Measurements from ENCODE around the gene CD93. TPM values are rescaled to one million over a fixed set of nuclear protein-coding genes. Genes with fewer than 3 reads are reported as not detected.

The CD93 gene
- total RNA-seq, 1 experiment from 2014 or later, result not detected

DNA sequence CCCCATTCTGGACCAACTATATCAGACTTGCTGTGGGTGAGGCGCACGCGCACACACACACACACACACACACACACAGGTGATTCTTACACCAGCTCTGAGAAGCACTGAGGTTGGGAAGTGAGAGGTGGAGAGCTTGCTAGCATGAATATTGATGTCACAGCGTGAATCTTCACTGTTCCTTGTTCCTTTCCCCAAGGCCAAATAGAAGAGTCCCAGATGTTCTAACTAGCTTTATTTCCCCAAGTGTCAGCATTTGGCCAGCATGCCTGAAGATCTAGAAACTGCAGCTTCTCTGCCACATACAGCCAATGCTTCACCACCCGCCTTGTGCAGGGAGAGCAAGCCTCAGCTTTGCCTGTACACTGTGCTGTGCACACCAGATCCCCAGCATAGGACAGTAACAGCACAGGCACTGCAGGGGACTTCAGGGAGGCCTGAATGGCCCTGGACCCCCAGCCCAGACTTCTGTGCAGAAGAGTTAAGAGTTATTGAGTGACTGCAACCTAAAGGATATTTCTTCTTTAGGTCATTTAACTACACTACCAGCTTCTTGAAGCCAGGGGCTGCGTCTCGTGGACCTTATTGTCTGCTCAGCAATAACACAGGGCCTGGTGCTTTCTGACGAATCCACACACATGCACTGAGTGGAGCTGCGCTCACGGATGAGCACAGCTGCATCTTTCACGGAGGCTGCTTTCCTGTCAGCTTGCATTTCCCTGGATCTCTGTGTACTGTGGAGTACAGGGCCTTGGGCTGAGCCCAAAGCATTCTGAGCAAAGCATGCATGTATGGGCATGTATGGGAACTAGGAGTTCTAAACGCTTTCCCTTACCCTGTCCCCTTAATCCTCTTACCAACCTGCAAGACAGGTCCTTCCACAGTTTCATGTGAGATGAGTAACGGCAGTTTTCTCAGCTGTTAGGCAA, 13.9 kb upstream of the CD93 start:
- H2AFZ ChIP-seq (ENCODE audit: low read length), result no peak overlapping the region
- H3K4me1 ChIP-seq (ENCODE audit: low read length), result peaks cover 11% of the 10 kb centered on the region
- no peaks in the 10 kb centered on the region for H3K79me2 ChIP-seq (ENCODE audit: low read length)
- H3K9me3 ChIP-seq (ENCODE audit: low read length), result no peaks in the 10 kb centered on the region
- H3K27me3 ChIP-seq (ENCODE audit: low read length), result no peaks in the 10 kb centered on the region
- H3K4me2 ChIP-seq (ENCODE audit: low read depth, low read length, poor library complexity, severe bottlenecking), result no peak overlapping the region
- H3K36me3 ChIP-seq (ENCODE audit: insufficient read depth, low read length), result no peaks in the 10 kb centered on the region
- no peak overlapping the region for H3K27ac ChIP-seq (ENCODE audit: low read length)
- no peak for DNase-seq
- H3K9ac ChIP-seq (ENCODE audit: low read length), result no peak overlapping the region
- H4K20me1 ChIP-seq (ENCODE audit: insufficient read depth, low read depth, low read length), result no peaks in the 10 kb centered on the region
- no peaks in the 10 kb centered on the region for H3K9me2 ChIP-seq (replicated peaks; ENCODE audit: insufficient read depth, low read length)
- H3K4me3 ChIP-seq (ENCODE audit: low read length), result no peak overlapping the region

DNA sequence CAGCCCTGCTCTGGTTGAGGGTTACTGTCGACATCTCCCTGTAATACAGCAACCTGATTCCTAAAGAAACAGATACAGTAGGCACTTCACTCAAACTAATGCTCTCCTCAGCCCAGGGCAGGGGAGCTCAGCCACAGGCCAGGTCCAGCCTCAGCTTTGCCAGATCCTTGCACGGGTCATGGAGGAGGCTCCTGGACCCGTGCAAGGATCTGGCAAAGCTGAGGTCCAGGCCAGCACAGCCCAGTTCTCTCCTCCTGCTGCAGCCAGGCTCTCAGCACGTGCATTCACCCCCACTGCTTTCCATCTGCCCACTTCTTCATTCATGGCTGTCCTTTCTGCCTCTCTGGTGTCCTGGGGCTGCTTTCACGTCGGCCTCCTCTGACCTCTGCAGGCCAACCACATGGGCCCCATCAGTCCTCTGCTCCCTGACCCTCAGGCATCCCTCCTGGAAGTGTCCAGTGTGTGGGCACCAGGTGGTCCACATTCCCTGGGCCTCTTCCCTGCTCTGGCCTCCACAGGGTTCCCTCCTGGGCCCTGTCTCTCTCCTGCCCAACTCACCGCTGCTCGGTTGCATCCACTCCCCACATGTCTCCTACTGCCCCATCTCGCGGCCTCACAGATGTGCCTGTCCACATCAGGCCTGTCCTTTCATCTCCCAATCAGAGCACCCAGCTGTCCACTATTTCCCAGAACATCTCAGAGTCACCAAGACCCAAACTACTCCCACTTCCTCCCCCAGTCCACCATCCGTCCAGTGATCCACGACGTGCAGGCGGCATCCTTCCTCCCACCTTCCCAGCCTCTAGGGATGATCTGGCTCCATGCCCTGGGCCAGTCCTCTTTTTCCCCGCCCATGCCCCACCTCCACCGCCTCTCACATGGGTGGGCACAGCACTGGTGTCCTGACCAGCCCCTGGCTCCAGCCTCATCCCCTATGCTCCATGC, 11.8 kb upstream of the CD93 start:
- H3K36me3 ChIP-seq (ENCODE audit: insufficient read depth, low read length), result no peaks in the 10 kb centered on the region
- H3K9ac ChIP-seq (ENCODE audit: low read length), result no peak overlapping the region
- H3K4me1 ChIP-seq (ENCODE audit: low read length), result peaks cover 20% of the 10 kb centered on the region
- no peak overlapping the region for H3K4me3 ChIP-seq (ENCODE audit: low read length)
- H3K79me2 ChIP-seq (ENCODE audit: low read length), result no peaks in the 10 kb centered on the region
- no peak overlapping the region for H3K4me2 ChIP-seq (ENCODE audit: low read depth, low read length, poor library complexity, severe bottlenecking)
- H3K9me2 ChIP-seq (replicated peaks; ENCODE audit: insufficient read depth, low read length), result no peaks in the 10 kb centered on the region
- H3K9me3 ChIP-seq (ENCODE audit: low read length), result no peaks in the 10 kb centered on the region
- H4K20me1 ChIP-seq (ENCODE audit: insufficient read depth, low read depth, low read length), result no peaks in the 10 kb centered on the region
- no peak for DNase-seq
- H2AFZ ChIP-seq (ENCODE audit: low read length), result no peak overlapping the region
- H3K27me3 ChIP-seq (ENCODE audit: low read length), result no peaks in the 10 kb centered on the region
- no peak overlapping the region for H3K27ac ChIP-seq (ENCODE audit: low read length)

DNA sequence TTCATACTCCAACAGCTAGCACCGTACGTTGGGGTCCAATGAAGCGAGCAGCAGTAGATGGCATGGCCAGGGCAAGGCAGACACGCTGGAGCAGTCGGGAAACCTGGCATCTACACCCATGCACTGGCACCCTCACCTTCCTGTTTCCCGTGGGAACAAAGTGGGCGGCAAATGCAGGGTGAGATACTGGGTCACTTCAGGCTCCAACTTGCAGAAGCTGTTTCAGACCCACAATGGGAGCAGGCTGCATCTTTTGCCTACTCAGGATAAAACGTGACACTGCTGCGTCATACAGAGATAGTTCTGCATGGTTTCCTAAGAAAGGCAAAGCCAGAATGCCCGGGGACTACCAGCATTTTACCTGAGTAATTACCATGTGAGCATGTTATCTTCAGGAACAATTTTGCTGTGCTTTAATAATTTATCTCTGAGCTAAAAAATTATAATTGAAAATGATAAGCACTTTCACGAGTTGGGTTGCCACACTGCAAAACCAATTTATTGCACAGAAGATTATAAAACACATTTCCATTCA, 10.9 kb upstream of the CD93 start:
- Histone ChIP-seq H4K20me1 (ENCODE audit: insufficient read depth, low read depth, low read length) (no peaks in the 10 kb centered on the region), H2AFZ (ENCODE audit: low read length) (no peak overlapping the region), H3K9me2 (replicated peaks; ENCODE audit: insufficient read depth, low read length) (no peaks in the 10 kb centered on the region), H3K4me3 (ENCODE audit: low read length) (no peak overlapping the region), H3K27ac (ENCODE audit: low read length) (no peak overlapping the region), H3K27me3 (ENCODE audit: low read length) (no peaks in the 10 kb centered on the region), H3K36me3 (ENCODE audit: insufficient read depth, low read length) (no peaks in the 10 kb centered on the region), H3K9ac (ENCODE audit: low read length) (no peak overlapping the region), H3K79me2 (ENCODE audit: low read length) (no peaks in the 10 kb centered on the region), H3K4me1 (ENCODE audit: low read length) (peaks cover 20% of the 10 kb centered on the region), H3K4me2 (ENCODE audit: low read depth, low read length, poor library complexity, severe bottlenecking) (no peak overlapping the region), H3K9me3 (ENCODE audit: low read length) (no peaks in the 10 kb centered on the region)
- DNase-seq, result no peak

DNA sequence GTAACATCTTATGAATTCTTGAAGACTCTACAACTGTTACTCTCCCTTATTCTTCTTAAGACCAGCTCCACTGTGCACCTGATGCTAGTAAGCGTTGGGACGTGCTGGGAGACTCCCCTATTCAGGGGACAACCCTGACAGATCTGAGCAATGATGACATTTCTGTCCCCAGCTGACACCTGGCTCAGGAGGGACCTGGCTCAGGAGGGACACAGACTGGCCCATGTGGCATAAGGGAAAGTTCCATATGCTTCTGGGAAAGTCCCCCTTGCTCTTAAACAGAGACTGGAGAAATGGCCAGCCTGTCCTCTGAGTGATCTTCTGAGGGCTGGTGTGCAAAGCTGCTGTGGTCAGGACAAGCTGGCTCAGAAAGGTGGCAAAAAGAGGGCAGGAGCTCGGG, 10.0 kb upstream of the CD93 start:
- no peak for DNase-seq

DNA sequence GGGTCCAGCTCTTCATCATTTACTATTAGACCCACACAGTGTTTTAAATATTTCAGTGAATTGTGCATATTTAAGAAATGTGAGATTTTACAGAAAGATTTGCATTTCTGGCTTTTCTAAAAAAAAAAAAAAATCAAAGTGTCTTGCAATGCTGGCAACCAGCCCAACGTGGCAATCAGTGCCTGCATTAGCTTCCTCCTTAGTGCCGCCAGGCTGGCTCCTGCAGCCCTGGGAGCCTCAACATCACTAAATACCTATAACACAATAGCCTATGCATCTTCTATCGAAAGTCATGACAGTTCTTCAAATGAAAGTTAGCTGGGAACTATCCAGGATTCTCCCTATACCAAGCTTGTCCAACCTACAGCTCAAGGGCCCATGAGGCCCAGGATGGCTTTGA, 9.4 kb upstream of the CD93 start:
- no peaks in the 10 kb centered on the region for H3K9me2 ChIP-seq (replicated peaks; ENCODE audit: insufficient read depth, low read length)
- no peaks in the 10 kb centered on the region for H3K9me3 ChIP-seq (ENCODE audit: low read length)
- no peaks in the 10 kb centered on the region for H3K79me2 ChIP-seq (ENCODE audit: low read length)
- no peaks in the 10 kb centered on the region for H3K36me3 ChIP-seq (ENCODE audit: insufficient read depth, low read length)
- H2AFZ ChIP-seq (ENCODE audit: low read length), result no peak overlapping the region
- peaks cover 20% of the 10 kb centered on the region for H3K4me1 ChIP-seq (ENCODE audit: low read length)
- no peak for DNase-seq
- no peak overlapping the region for H3K4me3 ChIP-seq (ENCODE audit: low read length)
- H4K20me1 ChIP-seq (ENCODE audit: insufficient read depth, low read depth, low read length), result no peaks in the 10 kb centered on the region
- H3K27me3 ChIP-seq (ENCODE audit: low read length), result no peaks in the 10 kb centered on the region
- no peak overlapping the region for H3K9ac ChIP-seq (ENCODE audit: low read length)
- H3K27ac ChIP-seq (ENCODE audit: low read length), result no peak overlapping the region
- H3K4me2 ChIP-seq (ENCODE audit: low read depth, low read length, poor library complexity, severe bottlenecking), result peak overlapping the region; percentile 35

More for the DNA sequence above, 10.0 kb upstream of the CD93 start:
- H3K4me1 ChIP-seq (ENCODE audit: low read length), result peaks cover 20% of the 10 kb centered on the region
- no peak overlapping the region for H2AFZ ChIP-seq (ENCODE audit: low read length)
- H3K36me3 ChIP-seq (ENCODE audit: insufficient read depth, low read length), result no peaks in the 10 kb centered on the region
- no peaks in the 10 kb centered on the region for H3K9me3 ChIP-seq (ENCODE audit: low read length)
- no peaks in the 10 kb centered on the region for H3K79me2 ChIP-seq (ENCODE audit: low read length)
- H3K4me3 ChIP-seq (ENCODE audit: low read length), result no peak overlapping the region
- H3K4me2 ChIP-seq (ENCODE audit: low read depth, low read length, poor library complexity, severe bottlenecking), result no peak overlapping the region
- H3K27me3 ChIP-seq (ENCODE audit: low read length), result no peaks in the 10 kb centered on the region
- no peak overlapping the region for H3K27ac ChIP-seq (ENCODE audit: low read length)
- no peak overlapping the region for H3K9ac ChIP-seq (ENCODE audit: low read length)
- H4K20me1 ChIP-seq (ENCODE audit: insufficient read depth, low read depth, low read length), result no peaks in the 10 kb centered on the region
- H3K9me2 ChIP-seq (replicated peaks; ENCODE audit: insufficient read depth, low read length), result no peaks in the 10 kb centered on the region

DNA sequence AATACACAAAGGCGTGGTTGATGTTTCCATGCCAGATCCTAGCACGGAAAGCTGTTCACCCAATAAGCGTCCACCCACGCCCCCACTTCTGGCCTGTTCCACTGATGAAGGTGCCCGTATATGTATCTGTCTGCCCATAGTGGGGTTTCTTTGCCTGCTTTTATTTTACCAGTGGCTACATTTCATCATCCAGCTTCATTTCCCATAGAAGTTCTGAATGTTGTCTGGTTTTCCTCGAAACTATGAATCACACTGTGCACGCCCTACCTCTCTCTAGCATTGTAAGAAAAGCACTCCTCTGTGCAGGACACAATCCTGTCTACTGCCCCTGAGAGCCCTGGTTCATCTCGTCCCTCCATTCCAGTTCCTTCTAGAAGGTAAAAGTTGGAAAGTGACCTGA, 8.8 kb upstream of the CD93 start:
- Histone ChIP-seq H3K4me1 (ENCODE audit: low read length) (peaks cover 20% of the 10 kb centered on the region), H3K9ac (ENCODE audit: low read length) (no peak overlapping the region), H3K27me3 (ENCODE audit: low read length) (no peaks in the 10 kb centered on the region), H2AFZ (ENCODE audit: low read length) (no peak overlapping the region), H3K36me3 (ENCODE audit: insufficient read depth, low read length) (no peaks in the 10 kb centered on the region), H3K27ac (ENCODE audit: low read length) (no peak overlapping the region), H3K9me3 (ENCODE audit: low read length) (no peaks in the 10 kb centered on the region), H3K9me2 (replicated peaks; ENCODE audit: insufficient read depth, low read length) (no peaks in the 10 kb centered on the region), H3K79me2 (ENCODE audit: low read length) (no peaks in the 10 kb centered on the region), H3K4me3 (ENCODE audit: low read length) (no peak overlapping the region), H4K20me1 (ENCODE audit: insufficient read depth, low read depth, low read length) (no peaks in the 10 kb centered on the region), H3K4me2 (ENCODE audit: low read depth, low read length, poor library complexity, severe bottlenecking) (peak overlapping the region; percentile 35)
- DNase-seq, result no peak

DNA sequence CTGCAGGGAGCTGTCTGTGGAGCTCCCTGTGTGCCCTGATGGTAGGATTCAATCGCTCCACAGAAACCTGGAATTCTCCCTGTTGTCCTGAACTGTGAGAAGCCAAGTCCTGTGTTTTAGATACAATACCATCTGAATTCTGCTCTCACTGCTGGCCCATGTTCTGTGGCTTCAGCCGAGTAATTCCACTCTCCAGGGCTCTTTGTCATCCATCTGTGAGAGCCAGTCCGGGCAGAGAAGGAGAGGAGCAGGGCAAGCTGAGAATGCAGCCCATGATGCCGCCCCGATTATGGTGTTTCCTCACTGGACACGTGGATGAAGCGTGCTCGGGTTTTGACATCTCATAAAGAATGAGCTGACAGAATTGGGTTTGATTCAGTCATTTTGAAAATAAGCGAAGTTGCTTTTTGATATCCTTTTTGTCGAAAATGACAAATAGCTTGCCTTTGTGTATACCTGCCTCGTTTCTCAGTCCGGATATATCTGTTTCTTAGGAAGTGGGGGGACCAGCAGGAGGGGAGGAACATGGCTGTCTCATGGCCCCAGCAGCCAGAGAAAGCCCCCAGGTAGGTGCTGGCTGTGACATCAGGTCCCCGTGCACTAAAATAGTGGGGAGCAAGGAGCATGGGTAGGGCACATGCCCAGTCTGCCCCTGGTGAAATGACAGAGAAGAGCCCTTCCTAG, 8.2 kb upstream of the CD93 start:
- no peaks in the 10 kb centered on the region for H3K27me3 ChIP-seq (ENCODE audit: low read length)
- H3K36me3 ChIP-seq (ENCODE audit: insufficient read depth, low read length), result no peaks in the 10 kb centered on the region
- no peak for DNase-seq
- H3K27ac ChIP-seq (ENCODE audit: low read length), result no peak overlapping the region
- H2AFZ ChIP-seq (ENCODE audit: low read length), result no peak overlapping the region
- no peaks in the 10 kb centered on the region for H4K20me1 ChIP-seq (ENCODE audit: insufficient read depth, low read depth, low read length)
- no peak overlapping the region for H3K4me3 ChIP-seq (ENCODE audit: low read length)
- H3K4me1 ChIP-seq (ENCODE audit: low read length), result peaks cover 20% of the 10 kb centered on the region
- no peaks in the 10 kb centered on the region for H3K9me2 ChIP-seq (replicated peaks; ENCODE audit: insufficient read depth, low read length)
- no peak overlapping the region for H3K4me2 ChIP-seq (ENCODE audit: low read depth, low read length, poor library complexity, severe bottlenecking)
- no peak overlapping the region for H3K9ac ChIP-seq (ENCODE audit: low read length)
- H3K9me3 ChIP-seq (ENCODE audit: low read length), result no peaks in the 10 kb centered on the region
- H3K79me2 ChIP-seq (ENCODE audit: low read length), result no peaks in the 10 kb centered on the region

Measured in Karpas-422 (cell line).